Activated gamma-delta T cell (primary cell): ENCODE measurements around the gene OR6B2.

Source experiments
- DNase-seq: peaks from one replicate; lab custom pipeline; 2025; lab: John Stamatoyannopoulos, UW

The OR6B2 gene

DNA sequence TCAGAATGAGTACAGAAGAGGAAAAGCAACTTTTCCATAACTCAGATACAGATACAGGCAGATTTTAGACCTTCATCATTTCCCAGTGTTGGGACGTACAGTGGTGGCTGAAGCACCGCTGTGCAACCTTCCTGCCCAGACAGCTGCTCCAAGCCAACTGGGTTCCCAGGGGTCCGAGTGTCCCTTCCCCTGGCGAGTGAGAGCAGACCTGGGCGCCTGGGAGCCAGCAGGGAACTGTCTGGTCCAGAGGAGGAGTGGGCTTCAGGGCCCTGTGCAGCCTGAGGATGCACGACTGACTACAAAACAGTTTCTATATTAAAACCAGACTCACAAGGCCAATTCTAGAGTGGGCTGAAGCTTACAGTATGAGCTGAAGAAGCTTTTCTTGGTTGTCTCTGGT is 11.1 kb upstream of the OR6B2 start:
- no peak for DNase-seq

DNA sequence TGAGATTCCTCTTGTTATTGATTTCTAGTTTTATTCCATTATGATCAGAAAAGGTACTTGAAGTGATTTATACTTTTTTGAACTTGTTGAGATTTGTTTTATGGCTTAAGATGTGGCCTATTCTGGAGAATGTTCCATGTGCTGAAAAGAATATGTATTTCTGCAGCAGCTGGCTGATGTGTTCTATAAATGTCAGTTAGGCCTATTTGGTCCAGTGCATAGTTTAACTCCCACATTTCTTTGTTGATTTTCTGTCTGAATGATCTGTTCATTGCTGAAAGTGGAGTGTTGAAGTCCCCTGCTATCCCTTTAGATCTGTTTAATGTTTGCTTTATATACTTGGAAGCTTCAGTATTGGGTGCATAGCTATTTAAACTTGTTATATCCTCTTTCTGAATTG is 7.1 kb upstream of the OR6B2 start:
- DNase-seq = no peak

DNA sequence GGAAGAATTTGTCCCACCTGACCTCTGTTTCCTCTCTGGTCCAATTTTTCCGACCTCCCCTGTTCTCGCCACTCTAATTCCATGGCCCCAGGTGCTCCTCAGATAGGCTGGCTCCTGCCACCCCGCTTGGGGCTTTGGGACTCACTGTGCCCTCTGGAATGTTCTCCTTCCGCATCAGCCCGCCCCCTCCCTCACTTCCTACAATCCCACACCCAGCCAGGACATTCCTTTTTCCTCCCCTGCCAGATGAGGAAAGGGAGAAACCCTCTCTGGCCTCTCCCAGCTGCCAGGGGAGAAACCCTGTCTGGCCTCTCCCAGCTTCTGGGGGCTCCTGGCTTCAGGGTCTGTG is 3.1 kb upstream of the OR6B2 start:
- no peak for DNase-seq

DNA sequence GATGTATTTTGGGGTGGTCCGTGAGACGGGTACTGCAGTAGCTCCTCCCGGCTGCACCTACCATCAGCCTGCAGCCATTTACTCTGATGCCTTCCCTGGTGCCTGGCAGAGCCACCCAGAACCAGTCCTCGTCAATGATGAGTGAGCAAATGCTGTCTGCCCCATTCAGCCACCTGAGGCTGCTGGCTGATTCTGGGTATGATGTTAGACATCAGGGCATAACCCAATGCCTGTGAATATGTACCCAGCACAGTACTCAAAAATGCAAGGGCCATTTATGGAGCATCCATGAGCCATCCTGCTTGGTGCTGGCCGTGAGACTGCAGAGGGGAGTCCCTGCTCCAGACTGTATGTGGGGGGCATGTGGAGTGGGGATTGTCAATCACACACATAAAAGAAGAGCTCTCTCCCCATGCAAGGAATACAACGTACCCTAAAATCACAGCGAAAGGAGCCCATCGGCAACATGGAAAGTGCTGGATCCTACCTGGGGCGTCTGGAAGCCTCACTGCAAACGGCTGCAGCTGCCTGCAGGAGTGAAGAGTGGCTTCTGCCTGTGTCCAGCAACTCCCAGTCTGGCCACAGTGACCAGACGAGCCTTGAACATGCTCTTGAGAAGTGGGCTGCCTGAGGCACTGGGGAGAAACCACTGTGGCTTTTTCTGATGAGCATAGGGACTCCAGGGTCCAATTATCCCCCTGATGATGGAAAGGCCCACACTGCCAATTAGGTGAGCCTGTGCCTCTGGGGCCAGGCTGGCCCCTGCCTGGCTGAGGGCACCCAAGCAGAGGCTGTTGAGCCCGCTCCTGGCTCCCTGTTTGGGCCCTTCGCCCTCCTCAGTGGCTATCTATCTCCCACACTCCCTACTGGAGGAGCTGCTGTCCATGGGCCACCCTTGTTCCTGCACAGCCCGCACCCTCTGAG is 2.4 kb upstream of the OR6B2 start:
- no peak for DNase-seq

- no peak for DNase-seq
Measured at GRCh38 chr2:240024766-240025165, 5.5 kb downstream of the OR6B2 start.

GRCh38 chr2:240023792-240024191 is 6.4 kb downstream of the OR6B2 start:
- DNase-seq = no peak

DNA sequence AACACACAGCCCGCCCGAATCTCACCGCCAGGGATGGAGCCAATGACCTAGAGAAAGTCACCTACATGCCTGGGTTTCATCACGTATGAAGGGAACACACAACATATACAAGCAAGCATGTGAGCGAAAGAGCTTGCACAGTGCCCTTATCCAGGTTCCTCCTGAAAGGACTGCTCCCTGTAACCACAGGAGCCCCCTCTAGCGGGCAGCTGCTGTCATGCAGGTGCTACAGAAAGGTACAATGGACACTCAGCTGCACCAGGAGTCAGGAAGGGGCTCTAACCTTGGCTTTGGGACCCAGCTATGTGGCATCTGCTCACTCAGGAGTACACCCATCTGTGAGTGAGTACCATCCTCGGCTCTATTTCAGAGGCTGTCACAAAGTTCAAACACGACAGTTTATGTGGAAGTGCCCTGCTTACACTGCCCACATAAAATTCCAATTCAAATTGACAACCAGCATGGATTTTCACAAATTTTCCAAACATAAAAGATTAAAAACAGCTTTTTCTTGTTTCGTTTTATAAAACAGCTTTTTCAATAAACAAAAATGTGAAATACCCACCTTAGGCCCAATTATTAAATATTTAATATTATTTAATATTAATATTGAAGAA is 8.6 kb downstream of the OR6B2 start:
- no peak for DNase-seq

DNA sequence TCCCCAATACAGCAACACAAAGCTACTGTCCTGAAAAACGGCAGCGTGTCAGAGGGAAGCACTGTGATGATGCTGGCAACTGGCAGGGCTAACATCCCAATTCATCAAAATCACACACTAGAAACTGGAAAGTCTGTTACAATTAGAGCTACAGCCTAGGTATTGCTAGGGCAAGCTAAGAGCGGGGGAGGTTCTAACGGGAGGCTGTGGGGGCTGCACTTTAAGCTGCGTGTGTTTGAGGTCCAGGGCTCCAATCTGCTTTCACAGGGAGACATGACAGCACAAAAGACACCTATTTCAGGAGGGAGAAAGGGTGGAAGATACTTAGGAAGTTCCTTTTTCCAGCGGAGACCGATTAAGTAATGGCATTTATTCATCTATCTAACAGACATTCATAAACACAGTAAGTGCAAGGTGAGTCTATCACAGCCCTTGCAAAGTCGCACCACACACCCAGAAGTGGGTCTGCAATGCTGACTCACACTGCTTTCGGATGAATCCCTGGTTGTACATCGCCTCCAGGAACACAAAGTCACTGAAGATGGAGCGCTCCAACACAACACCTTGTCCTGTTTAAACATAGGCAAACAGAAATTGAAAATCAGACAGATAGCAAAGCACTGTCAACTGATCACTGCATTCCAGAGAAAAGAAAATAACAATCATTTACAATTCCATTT is 12.0 kb downstream of the OR6B2 start:
- no peak for DNase-seq

GRCh38 chr2:240014327-240014726 is 15.9 kb downstream of the OR6B2 start:
- DNase-seq = no peak

- no peak for DNase-seq
Measured at GRCh38 chr2:240013343-240013742, 16.9 kb downstream of the OR6B2 start.

DNA sequence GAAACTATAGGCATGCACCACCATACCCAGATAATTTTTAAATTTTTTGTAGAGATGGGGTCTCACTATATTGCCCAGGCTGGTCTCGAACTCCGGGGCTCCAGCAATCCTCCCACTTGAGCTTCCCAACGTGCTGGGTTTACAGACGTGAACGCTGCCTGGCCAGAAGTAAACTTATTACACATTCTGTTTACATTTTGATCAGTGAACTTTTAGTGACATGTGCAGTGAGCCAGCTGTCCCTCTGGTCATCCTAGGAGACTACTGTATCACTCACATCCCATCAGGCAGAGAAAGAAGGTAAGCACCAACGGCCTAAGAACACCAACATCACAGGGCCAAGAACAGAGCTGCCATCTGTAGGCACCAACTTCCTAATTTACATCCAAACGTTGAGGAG is 27.2 kb downstream of the OR6B2 start:
- no peak for DNase-seq

- no peak for DNase-seq
Measured at GRCh38 chr2:240000671-240001070, 29.6 kb downstream of the OR6B2 start.

DNA sequence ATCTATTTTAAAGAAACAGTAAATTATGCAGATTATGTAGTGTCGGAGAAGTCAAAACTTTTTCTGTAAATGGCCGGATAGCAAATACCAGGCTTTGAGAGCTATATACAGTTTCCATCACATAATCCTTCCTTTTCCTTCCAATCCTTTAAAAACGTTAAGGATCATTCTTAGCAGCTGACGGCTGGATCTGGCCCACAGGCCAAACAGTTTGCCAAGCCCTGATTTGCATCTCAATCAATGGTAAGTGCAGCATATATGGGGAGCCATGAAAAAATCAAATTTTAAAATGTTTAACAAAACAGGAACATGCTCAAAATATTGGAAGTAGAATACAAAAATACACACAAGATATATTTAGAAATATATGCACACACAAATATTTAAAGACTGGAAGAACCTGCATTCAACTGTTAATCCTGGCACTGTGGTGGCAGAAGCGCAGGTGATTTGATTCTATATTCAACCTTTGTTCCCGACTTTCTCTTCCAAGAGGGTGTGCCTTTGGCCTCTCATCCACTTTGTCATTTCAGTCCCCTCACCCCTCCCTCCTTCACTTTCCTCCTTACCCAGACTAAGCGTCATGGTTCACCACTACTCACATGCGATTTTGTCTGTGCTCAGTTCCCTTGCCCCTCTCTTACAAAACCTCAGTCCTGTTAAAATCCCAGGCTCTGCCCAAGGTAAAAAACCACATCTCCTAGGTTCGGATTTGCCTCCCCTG is 32.4 kb downstream of the OR6B2 start:
- DNase-seq = no peak

DNA sequence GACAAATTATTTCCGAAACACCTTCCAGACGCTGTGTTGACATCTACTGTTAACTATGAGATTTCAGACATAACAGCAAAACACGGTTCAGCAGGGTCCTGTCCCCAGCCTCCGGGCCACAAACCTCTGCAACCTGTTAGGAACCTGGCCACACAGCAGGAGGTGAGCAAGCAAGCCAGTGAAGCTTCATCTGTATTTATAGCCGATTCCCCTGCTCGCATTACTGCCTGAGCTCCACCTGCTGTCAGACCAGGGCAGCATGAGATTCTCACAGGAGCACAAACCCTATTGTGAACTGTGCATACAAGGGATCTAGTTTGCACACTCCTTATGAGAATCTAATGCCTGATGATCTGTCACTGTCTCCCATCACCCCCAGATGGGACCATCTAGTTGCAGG is 36.1 kb downstream of the OR6B2 start:
- DNase-seq = no peak

DNA sequence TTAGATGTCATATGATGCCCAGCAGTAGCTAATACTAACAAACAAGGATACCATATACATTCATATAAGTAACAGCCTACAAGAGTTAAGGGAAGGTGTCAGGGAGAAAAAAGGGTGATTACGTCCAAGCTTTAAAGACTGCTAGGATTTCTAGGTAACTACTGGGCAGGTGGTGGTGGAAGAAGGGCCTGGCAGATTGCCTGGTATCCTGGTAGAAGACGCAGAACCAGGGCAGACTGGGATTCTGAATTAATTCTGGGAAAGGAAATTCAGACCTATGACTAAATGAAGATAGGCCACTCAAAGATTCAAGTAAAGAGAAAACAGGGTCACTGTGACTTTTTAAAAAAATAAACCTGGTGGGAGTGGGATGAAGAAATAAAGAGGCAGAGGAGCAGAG is 36.9 kb downstream of the OR6B2 start:
- no peak for DNase-seq

GRCh38 chr2:239991689-239992314 is 38.4 kb downstream of the OR6B2 start:
- DNase-seq = no peak

DNA sequence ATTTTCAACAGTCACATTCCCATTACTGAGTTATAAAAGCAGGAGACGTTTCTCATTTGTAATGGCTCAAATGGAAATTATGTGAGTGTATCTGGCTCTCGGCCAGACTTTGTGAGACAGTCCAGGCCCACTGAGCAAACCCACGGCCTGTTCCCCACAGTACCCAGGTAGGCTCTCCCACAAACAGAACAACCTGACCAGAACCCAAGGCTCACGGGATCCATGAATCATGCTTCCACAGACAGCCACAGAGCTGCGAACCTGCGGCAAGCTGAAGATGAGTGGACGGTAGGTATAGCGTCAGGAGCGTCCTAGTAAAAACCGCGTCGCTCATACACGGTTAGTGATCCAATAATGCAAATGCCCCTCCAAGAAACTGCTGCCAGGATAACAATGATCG is 39.3 kb downstream of the OR6B2 start:
- DNase-seq = no peak

DNA sequence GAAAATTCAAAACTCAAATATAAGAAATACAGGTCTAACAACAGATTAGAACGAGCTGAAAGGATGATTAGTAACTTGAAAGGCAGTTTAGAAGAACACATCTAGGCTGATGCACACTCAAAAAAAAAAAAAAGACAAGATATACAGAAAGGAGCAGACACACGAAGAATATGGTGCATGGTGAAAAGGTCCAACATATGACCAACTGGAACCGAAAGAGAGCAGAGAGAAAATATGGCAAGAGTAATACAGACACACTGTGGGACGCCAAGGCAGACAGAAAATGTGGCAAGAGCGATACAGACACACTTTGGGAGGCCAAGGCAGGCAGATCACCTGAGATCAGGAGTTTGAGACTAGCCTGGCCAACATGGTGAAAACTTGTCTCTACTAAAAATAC is 44.9 kb downstream of the OR6B2 start:
- DNase-seq = no peak

DNA sequence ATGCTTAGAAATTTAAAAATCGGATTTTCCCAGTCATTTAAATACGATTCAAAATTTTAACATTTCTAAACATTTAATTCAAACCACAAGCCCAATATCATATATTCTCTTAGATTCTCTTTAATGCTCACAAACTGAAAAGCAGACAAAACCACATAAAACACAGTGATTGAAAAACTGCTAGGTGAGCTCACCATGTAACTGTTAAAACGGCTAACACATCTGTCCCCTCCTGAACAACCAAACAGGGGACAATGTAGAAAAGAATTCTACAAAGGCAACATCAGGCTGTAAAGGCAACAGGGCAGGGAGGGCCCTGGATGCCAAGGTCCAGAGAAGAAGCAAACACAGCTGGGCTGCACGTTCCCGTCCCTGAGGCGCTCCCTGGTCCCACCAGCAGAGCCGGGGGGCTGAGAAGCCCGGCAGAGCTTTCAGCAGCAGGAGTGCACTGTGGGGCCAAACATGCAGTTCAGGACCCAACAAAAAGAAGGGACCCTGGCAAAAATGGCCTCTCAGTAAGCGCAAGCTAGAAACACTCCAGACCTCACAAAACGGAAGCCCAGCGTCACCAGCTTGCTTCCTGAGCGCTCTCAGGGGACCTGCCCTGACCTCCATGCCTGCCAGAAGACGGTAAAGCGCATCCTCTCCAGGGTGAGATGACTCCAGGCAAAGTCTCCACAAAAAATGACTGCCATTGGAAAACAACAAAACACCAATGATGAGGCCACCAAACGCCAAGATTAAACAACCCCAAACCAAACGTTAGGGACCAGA is 45.6 kb downstream of the OR6B2 start:
- DNase-seq = no peak

DNA sequence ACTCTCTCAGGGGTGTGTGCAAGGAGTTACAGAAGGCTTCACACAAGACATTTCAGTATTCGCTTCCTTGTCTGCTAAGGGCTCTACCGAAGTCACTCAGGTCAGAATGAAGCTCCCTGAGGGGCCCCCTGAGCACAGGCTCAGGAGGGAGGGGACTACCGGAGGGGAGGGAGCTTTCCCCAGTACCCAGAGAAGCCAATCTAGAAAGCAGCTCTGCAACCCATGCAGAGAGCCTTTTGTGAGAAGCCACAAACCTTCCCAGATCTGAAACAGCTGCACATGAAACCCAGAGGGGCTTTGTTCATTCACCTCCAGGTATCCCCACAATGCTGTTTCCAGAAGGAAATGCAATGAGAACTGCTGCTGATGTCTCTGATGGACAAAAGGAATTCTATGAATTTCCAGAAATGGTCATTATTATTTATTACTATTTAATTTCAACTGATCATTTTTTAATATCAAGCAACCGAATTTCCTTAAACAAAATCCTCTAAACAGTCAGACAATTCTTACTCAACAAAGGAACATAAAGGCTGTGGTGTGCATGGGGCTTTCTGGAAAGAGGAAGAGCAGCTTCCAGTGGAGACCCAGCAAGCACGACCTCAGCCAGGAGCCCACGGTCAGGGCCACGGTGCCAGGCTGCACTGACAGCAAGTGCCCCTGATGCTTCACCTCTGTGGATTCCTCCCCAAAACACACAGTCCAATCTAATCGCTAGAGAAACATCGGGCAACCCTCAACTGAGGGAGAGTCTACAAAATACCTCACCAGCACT is 47.0 kb downstream of the OR6B2 start:
- DNase-seq = no peak
